Measurements from ENCODE around the gene TMEM114.

DNA sequence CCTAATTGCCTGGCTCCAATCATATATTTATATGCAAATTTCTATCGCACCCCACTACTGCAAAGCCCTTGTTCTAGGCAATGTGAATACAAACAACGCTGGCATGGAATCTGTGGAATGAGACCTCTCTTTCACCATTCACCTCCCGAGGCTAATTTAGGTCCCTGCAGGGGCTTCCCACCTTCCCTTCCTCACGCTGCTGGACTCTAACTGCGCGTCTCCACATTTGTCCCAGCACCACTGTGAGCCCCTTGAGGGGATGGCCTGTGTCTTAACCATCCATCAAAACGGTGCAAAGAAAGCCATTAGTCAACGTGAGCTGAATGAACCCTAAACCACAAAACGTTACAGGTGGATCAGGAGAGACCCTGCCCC lies 1.6 kb downstream of the TMEM114 start:
- no peak for TF ChIP-seq EZH2 (IDR thresholded peaks at IDR 0.05; ENCODE audit: insufficient read depth, poor library complexity, severe bottlenecking)
- TF ChIP-seq EZH2phosphoT487 (IDR thresholded peaks at IDR 0.05; ENCODE audit: insufficient read depth, low read depth): no peak
